CD4-positive, alpha-beta T cell treated with Interleukin-2 at 100 ng/mL for 4 hours (primary cell): ENCODE measurements around the gene COA1.
A peak's percentile ranks its signal among the peaks of the same experiment; 100 is the strongest.
"Not testable (repeated sequence)": the region's sequence is repeated elsewhere in the genome, so short reads cannot be mapped to it uniquely, and the experiment has no call there.

Source experiments
- DNase-seq: peaks from one replicate; pipeline ENCODE4 v3.0.0-alpha.2; 2020; ENCODE audit warnings: low spot score

COA1 gene

DNA sequence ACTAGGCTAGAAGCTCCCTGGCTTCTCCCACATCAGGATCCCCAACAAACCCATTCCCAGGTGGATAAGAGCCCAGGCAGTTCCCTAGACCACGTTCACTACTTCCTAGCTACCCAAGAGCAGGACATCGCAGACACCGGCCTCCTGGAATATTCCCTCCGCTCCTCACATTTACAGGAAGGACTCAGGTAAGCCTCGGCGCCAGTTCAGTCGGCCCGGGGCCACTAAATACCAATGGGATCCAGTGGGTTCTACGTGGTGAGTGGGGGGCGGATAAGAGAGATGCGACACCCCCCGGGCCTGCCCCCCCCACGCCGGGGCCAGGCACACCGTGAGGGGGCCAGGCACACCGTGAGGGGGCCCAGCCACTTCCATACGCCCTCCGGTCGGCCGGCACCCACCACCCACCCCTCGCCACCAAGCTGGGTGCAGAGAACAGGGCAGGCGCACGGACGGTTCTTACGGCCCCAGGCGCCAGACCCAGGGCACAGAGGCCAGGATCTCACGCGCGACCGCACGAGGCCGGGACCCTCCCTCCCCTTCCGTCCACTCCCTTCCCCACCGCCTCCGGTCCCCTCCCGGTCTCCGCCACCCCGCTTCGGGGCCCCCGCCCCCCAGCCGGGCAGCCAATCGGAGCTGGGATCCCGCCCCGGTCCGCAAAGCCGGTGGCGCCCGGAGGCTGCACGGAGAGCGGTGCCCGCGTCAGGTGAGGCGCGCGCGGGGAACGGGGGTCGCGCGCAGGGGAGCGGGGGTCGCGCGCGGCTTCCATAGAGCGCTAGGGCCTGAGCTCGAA lies 28.9 kb upstream of the COA1 start, which contains the start of gene BLVRA:
Gene BLVRA (plus strand): TSS at position 652 of the 793 bp plus-strand sequence. CDS start 12,479 bp downstream, outside the sequence.
- peak; percentile 69 for DNase-seq

DNA sequence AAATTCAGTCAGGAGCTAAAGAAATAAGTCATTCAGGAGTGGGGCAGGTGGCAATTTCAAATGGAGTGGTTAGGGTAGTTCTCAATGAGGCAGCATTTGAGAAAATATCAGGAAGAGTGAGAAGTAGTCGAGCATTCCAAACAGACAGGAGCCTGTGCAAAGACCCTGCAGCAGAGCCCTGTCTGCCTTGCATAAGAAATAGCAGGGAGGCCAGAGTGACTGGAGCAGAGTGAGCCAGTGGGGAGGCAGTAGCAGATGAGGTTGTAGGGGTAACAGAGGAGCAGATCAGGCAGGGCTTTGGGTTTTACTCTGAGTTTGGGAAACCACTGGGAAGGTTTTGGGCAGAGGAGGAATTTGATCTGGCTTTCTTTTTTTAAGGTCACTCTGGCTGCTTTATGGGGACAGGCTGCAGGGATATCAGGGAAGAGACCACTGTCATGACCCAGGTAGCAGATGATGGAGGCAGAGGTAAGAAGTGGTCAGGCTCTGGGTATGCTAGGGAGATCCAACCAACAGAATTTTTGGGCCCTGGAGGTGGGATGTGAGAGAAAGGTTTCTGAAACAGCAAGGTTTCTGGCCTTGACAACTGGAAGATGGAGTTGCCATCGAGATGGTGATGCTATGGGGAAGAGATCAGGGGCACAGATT lies 27.9 kb upstream of the COA1 start:
- DNase-seq, result no peak

DNA sequence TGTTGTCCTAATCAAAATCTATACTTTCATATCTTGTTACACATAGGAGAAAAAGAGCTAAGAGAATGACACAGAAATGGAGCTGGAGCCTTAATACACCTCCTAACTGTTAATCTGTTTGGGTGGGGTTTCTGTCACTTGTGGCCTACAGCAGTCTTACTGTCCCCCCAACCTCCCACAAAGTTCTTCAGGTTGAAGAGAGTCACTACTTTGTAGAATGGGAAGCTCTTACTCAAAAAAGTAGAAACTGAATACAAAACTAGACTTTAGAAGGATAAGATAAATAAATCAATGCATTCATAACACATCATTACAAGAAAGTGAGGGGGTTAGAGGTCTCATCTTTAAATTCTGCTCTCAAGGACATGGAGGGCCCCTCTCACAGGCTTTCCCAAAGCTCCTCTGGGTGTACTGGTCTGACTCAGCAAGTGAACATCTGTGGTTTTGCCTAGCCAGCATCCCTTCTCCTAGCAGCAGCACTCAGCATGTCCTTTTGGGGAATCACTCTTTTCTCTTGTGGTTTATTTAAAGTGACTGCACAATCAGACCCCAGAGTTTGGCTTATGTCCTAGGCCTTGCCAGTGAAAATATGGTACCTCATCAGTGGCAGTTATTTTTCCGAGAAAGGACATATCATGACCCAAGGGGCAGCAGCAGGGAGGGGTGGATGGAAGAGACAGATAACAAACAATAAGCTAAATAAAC lies 27.2 kb upstream of the COA1 start:
- DNase-seq, result no peak

DNA sequence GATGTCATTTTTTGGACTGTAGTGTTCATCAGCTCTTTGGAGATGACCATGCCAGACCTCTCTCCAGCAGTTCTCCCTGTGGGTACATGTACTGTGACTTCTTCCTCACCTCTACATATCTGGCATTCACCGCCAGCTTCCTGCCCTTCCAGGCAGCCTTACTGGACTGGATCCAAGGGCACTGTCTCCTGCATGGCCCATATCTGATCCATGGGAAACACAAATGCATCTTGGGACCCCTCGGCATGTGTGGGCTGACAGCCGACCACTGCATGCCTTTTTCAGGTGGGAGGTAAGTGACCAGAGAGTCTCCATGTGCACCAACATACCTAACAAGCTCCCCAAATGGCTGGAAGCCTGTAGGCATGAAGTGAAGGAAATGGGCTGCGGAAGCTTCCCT lies 25.3 kb upstream of the COA1 start:
- no peak for DNase-seq

DNA sequence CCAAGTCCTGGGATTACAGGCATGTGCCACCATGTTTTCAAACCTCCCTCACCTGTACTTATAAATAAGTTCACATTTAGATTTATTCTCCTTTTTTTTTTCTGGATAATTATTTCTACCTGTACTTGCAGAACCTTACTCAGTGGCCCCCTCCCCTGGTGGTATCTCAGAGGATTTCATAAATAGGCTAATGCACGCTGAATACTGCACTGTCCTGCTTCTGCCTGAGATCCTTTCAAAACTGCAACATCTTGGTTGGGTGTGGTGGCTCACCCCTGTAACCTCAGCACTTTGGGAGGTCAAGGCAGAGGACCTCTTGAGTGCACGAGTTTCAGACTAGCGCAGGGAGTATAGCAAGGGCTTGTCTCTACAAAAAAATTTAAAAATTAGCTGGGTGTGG lies 24.5 kb upstream of the COA1 start:
- DNase-seq, result no peak

DNA sequence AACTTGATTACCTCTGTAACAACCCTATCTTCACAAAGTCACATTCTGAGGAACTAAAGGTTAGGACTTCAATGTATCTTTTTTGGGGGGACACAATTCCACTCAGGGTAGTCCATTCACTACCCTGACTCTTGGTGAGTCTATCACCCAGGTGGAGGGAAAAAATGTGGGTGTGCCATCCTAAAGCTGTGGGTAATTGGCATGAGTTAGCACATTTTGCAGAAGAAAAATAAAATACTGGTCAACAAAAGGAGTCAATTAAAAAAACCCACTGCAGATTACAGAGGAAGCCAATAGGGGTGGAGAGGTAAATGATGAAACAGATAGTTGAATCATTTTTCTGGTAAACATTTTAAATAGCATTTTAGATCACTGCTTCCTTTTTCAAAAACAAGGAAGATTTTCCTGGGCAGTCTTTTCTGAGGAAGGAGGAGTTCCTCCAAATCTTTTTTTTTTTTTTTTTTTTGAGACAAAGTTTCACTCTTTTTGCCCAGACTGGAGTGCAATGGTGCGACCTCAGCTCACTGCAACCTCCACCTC lies 24.0 kb upstream of the COA1 start:
- DNase-seq, result no peak

DNA sequence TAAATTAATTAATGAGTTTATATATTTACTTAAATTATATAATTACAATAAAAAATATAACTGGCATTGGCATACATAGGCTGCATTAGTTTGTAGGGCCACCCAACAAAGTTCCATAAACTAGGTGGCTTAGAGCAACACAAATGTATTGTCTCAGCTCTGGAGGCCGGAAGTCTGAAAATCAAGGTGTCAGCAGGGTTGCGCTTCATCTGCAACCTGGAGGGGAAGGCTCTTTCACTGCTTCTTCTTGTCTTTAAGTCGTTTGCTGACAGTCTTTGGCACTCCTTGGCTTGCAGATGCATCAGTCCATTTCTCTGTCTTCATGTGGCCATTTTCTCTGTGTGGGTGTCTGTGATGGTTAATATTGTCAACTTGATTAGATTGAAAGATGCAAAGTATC lies 23.1 kb upstream of the COA1 start:
- DNase-seq, result no peak

DNA sequence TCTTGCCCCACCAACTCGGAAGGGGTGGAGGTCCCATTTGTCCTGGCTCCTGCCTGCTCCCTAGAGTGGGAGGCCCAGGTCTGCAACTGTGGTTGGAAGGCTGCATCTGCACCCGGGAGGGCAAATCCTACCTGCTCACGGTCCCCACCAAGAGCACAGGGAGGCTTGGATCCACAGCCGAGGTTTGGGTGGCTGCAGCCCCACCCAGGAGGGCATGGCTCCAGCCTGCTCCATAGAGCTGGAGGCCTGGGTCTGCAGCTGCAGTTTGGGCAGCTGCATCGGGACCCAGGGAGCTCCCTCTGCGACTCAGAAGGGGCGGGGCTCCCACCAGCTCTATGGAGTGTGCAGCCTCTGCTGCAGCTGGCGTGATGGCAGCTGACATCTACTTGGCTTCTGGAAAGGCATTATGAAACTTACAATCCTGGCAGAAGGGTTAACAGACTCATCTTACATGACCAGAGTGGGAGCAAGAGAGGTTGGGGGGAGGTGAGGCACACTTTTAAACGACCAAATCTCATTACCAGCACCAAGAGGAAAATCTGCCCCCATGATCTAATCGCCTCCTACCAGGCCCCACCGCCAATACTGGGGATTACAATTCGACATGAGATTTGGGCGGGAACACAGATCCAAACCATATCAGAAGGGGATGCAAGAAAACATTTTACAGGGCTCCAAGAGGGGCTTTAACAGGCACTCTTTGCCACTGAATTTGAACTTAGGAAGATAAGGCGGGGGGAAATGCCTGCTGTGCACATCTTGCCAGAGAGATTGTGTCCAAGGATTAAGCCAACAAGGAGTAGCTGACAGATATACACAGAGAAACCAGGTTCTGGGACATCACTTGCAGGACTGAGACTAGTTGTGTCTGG lies 20.9 kb upstream of the COA1 start:
- DNase-seq, result no peak

DNA sequence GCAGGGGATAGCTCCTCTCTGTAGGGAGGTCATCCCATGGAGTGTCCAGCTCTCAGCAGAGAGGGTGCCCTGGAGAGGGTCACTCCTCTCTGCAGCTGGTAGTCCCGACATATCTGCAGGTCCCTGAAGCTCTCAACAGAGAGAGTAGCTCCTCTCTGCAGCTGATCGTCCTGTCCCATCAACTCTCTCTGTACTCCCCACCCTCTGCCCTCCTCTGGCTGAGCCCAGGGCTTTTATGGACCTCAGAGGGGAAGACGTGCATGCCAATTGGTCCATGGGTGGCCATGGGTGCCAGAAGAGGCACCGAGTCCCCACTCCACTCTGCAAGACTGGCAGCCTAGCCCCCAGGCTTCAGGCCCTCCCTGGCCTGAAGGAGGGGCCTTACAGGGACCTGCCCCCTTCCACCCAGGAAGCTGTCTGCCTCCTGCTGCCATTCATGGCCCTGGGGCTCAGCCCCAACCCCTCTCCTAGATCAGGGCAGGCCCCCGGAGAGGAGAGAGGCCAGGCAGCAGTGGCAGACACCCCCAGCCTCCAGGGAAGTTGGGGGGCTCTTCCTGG lies 20.1 kb upstream of the COA1 start:
- DNase-seq, result no peak

DNA sequence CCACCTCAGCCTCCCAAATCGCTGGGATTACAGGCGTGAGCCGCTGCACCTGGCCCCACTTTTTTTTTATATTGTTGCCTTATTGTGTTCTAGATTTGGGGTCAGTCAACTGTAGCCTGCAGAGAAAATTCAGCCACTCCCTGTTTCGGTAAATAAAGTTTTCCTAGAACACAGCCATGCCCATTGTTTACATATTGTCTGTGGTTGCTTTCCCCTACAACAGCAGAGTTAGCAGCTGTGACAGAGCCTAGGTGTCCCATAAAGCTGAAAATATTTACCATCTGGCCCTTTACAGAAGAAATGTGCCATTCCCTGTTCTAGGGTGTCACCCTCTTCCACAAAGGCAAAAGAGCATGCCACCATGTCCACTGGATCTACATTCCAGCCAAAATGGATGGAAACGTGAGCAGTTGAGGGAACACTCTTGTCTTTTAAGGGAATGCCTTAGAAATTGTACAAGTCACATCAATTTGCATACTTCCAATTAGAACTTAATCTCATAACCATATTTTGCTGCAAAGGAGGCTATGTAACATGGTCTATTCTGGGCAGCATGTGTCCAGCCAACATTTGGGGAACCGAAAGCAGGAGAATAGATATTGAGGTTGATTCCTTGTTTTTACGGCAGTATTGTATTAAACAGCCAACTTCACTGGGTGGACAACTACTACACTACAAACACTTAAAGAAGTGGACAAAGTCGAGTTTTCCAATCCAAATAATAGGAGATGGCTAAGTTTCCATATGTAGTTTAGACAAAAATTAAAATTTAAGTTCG lies 18.2 kb upstream of the COA1 start:
- no peak for DNase-seq

DNA sequence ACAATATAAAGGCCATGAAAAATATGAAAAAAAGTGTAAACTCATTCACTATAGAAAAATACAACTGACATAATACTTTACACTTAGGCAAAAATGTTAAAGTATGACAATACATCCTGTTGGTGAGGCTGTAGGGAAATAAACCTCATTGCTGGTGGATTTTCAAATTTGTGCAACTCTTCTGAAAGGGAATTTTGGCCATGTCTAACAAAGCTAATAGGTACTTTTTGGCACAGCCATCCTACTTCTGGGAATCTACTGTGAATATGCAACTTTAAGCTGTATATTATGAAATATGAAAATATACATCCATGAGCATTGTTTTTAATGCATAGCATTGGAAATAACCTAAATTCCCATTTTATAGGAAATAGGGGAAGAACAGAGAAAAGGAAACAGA lies 13.4 kb upstream of the COA1 start:
- no peak for DNase-seq

DNA sequence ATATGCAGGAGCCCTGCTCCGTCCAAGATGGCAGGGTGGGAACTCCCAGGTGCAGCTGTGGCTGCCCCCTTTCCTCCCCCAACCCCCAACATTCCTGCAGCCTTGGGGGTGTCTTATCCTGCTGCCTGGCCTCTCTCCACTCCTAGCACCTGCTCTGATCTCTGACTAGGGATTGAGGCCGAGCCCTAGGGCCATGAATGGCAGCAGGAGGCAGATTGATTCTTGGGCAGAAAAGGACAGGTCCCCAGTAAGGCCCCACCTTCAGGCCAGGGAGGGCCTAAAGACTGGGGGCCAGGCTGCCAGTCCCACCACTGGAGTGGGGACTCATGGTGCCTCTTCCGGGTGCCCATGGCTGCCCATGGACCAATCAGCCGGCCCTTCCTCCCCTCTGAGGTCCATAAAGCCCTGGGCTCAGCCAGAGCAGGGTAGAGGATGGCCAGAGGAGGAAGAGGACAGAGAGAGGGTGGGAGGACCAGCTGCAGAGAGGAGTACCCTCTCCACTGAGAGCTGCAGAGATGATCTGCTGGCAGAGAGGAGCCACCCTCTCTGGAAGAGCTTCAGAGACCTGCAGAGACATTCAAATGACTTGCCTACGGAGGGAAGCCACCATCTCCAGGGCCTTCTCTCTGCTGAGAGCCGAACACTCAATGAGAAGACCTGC lies 8.3 kb upstream of the COA1 start:
- no peak for DNase-seq

DNA sequence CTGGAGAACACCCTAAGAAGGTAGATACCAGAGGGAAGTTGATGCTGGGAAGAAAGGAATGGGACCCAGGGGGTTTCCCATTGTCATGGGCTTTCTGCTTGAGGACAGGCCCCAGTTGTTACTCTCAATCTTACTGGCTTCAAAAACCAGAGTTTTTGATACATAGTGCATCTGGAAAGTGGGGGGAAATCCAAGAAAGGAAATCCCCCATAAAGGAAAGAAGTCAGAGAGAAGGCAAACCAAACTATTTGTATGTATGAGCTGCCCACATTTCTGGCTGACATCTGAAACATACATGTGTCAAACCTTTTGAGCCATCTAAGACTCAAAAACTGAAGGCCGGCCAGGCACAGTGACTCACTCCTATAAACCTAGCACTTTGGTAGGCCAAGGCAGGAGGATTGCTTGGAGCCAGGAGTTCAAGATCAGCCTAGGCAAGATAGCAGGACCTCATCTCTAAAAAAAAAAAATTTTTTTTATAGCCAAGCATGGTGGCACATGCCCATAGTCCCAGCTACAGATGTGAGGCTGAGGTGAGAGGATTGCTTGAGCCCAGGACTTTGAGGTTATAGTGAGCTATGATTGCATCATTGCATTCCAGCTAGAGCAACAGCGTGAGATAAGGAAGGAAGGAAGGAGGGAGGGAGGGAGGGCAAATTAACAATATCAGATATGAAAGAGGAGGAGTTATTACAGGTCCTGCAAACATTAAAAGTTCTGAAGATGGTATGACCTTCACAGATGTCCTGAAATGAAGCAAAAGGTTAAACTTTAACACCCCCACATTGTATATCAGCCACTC lies 6.7 kb upstream of the COA1 start:
- no peak for DNase-seq

DNA sequence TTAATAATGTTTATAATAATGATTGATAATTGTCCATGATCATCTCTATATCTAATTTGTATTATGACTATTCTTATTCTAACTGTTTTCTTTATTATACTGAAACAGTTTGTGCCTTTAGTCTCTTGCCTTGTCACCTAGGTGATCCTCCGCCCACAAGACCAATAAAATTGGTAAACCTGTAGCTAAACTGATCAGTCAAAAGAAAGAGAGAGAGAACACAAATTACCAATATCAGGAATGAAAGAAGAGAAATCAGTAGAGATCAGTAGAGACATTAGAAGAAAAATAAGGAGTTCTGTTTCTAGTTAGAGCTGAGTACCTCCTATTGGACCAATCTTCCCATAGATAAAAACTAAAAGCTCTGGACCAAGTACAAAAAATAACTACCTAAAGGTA lies 6.1 kb upstream of the COA1 start:
- no peak for DNase-seq

DNA sequence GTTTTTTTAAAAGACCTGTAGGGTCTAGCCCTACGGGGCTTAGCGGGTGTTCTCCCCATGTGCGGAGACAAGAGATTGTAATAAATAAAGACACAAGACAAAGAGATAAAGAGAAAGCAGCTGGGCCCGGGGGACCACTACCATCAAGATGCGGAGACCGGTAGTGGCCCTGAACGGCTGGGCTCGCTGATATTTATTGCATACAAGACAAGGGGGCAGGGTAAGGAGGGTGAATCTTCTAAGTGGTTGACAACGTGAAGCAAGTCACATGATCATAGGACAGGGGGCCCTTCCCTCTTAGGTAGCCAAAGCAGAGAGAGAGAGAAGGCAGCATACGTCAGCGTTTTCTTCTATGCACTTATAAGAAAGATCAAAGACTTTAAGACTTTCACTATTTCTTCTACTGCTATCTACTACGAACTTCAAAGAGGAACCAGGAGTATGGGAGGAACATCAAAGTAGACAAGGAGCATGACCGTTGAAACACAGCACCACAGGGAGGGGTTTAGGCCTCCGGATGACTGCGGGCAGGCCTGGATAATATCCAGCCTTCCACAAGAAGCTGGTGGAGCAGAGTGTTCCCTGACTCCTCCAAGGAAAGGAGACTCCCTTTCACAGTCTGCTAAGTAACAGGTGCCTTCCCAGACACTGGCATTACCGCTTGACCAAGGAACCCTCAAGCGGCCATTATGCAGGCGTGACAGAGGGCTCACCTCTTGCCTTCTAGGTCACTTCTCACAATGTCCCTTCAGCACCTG lies 5.4 kb upstream of the COA1 start:
- DNase-seq, result not testable (repeated sequence)

DNA sequence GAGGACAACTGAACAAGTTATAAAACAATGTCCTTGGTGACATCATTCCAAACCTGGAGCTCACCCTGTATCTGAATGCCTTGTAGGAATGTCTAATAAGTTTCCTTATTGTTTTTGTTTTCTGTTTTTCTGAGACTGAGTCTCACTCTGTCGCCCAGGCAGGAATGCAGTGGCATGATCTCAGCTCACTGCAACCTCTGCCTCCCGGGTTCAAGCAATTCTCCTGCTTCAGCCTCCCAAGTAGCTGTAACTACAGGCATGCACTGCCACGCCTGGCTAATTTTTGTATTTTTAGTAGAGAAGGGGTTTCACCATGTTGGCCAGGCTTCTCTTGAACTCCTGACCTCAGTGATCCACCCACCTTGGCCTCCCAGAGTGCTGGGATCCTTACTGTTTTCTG lies 2.2 kb upstream of the COA1 start:
- DNase-seq, result not testable (repeated sequence)

DNA sequence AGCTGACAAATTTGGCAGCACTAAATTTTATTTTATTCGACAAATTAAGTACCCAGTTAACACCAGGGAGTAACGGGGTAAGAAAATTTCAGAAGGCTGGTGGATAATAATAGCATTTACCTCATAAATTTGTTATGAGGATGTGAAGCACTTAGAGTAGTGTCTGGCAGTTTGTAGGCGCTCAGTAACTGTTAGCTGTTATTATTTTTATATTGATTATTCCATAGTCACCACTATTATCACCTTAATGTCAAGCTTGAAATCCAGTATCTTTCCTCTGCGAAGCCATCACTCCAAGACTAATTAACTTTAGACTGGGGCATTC lies 563 bp upstream of the COA1 start:
- no peak for DNase-seq

DNA sequence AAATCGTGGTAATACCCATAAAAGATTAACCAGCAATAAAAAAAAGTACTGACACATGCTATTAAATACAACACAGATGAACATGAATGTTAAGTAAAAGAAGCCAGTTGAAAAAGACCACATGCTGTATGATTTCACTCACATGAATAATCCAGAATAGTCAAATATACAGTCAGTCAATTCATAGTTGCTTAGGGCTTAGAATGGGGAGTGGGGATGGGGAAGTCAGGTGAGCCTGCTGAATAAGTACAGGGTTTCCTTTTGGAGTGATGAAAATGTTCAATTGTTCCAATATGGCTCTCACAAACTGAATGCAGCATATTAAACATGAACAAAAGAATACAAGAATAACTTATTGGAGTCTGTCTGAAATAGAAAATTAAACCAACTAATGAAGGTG lies 1.8 kb downstream of the COA1 start:
- DNase-seq, result no peak

DNA sequence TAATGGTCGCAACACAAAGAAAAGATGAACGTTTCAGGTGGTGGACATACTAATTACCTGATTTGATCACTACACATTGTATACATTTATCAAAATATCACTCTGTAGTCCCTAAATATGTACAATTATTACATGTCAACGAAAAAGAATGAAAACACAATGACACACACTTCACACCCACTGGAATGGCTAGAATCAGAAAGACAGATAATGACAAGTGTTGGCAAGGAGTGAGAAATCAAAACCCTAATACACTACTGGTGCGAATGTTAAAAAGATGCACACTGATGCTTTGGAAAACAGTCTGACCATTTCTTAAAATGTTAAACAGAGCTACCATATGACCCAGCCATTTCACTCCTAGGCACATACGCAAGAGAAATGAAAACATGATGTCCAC lies 2.3 kb downstream of the COA1 start:
- DNase-seq, result no peak
